Progenitor cell of endocrine pancreas (in vitro differentiated cells): Measurements from ENCODE around the gene ETNK1. TPM values are rescaled to one million over a fixed set of nuclear protein-coding genes. Genes with fewer than 3 reads are reported as not detected.

Experiments used
- DNase-seq: peaks from one replicate; pipeline ENCODE4 v3.0.0; 2021; ENCODE audit warnings: low spot score; ENCODE audit not compliant: unreplicated experiment
- H3K27ac Mint-ChIP-seq: 2 replicates; pipeline ENCODE4 v1.8.0; 2021; ENCODE audit warnings: mild to moderate bottlenecking, moderate library complexity, mixed read lengths
- H3K27me3 Mint-ChIP-seq: 2 replicates; pipeline ENCODE4 v1.8.0; 2021; ENCODE audit warnings: mixed read lengths
- H3K36me3 Mint-ChIP-seq: 2 replicates; pipeline ENCODE4 v1.8.0; 2022; ENCODE audit warnings: mixed read lengths; ENCODE audit not compliant: insufficient read depth
- H3K4me1 Mint-ChIP-seq: 2 replicates; pipeline ENCODE4 v1.8.0; 2021; ENCODE audit warnings: low read depth, mixed read lengths
- H3K4me3 Mint-ChIP-seq: 2 replicates; pipeline ENCODE4 v1.8.0; 2021; ENCODE audit warnings: low read depth, mild to moderate bottlenecking, moderate library complexity, mixed read lengths
- H3K9me3 Mint-ChIP-seq: 2 replicates; pipeline ENCODE4 v1.8.0; 2021; ENCODE audit warnings: low read depth, mixed read lengths
- CTCF ChIP-seq: fragments of 200-600 bp; sonication (generic); IDR thresholded peaks from one replicate; pipeline ENCODE4 v1.5.0; 2021; ENCODE audit warnings: antibody characterized with exemption, mild to moderate bottlenecking; ENCODE audit not compliant: unreplicated experiment
- total RNA-seq: library from RNA; stranded (reverse); gene quantifications from 2 replicates; pipeline ENCODE4 v1.2.1, GENCODE V29; 2021

The ETNK1 gene
- total RNA-seq, 1 donor from 2014 or later, result 285 TPM

- no peaks in the 10 kb centered on the region for H3K9me3 Mint-ChIP-seq
- no peak overlapping the region for H3K27ac Mint-ChIP-seq
- H3K36me3 Mint-ChIP-seq, result peaks cover 37% of the 10 kb centered on the region
- H3K4me1 Mint-ChIP-seq, result peaks cover 25% of the 10 kb centered on the region
- TF ChIP-seq CTCF, result no peak
- no peaks in the 10 kb centered on the region for H3K27me3 Mint-ChIP-seq
- H3K4me3 Mint-ChIP-seq, result no peak overlapping the region
- DNase-seq, result no peak
Observed at GRCh38 chr12:22634883-22635282, 9.9 kb downstream of the ETNK1 start.

- Mint-ChIP-seq H3K36me3 (peaks cover 32% of the 10 kb centered on the region), H3K27ac (peak overlapping the region; percentile 50), H3K4me3 (no peak overlapping the region), H3K4me1 (peaks cover 22% of the 10 kb centered on the region), H3K27me3 (no peaks in the 10 kb centered on the region), H3K9me3 (no peaks in the 10 kb centered on the region)
- no peak for TF ChIP-seq CTCF
- no peak for DNase-seq
Observed at GRCh38 chr12:22635812-22636211, 10.8 kb downstream of the ETNK1 start.

- Mint-ChIP-seq H3K4me3 (no peak overlapping the region), H3K27me3 (no peaks in the 10 kb centered on the region), H3K4me1 (peaks cover 18% of the 10 kb centered on the region), H3K36me3 (peaks cover 16% of the 10 kb centered on the region), H3K27ac (peak overlapping the region; percentile 49), H3K9me3 (no peaks in the 10 kb centered on the region)
- no peak for DNase-seq
- no peak for TF ChIP-seq CTCF
Observed at GRCh38 chr12:22640851-22641250, 15.9 kb downstream of the ETNK1 start.

- H3K4me3 Mint-ChIP-seq, result no peak overlapping the region
- DNase-seq, result no peak
- H3K36me3 Mint-ChIP-seq, result peaks cover 14% of the 10 kb centered on the region
- peak overlapping the region; percentile 49 for H3K27ac Mint-ChIP-seq
- H3K4me1 Mint-ChIP-seq, result peaks cover 20% of the 10 kb centered on the region
- no peaks in the 10 kb centered on the region for H3K9me3 Mint-ChIP-seq
- no peak for TF ChIP-seq CTCF
- no peaks in the 10 kb centered on the region for H3K27me3 Mint-ChIP-seq
Observed at GRCh38 chr12:22641353-22642053, 16.5 kb downstream of the ETNK1 start.

GRCh38 chr12:22648668-22649067, 23.7 kb downstream of the ETNK1 start:
- peaks cover 41% of the 10 kb centered on the region for H3K36me3 Mint-ChIP-seq
- no peak for DNase-seq
- no peak overlapping the region for H3K4me3 Mint-ChIP-seq
- H3K4me1 Mint-ChIP-seq, result peaks cover 16% of the 10 kb centered on the region
- no peak for TF ChIP-seq CTCF
- H3K9me3 Mint-ChIP-seq, result peaks cover 3% of the 10 kb centered on the region
- H3K27me3 Mint-ChIP-seq, result no peaks in the 10 kb centered on the region
- H3K27ac Mint-ChIP-seq, result no peak overlapping the region
